ENCODE measurements around the gene MYL6.

GRCh38 chr12:56205445-56205844, 47.3 kb downstream of the MYL6 start:
- TF ChIP-seq CTCF (IDR thresholded peaks at IDR 0.05; ENCODE audit: insufficient read depth, low read length), result no peak
- no peak for TF ChIP-seq GABPA (IDR thresholded peaks at IDR 0.05; ENCODE audit: low read depth)
- TF ChIP-seq POLR2AphosphoS5 (IDR thresholded peaks at IDR 0.05; ENCODE audit: low read depth), result no peak
- no peak for TF ChIP-seq REST (IDR thresholded peaks at IDR 0.05; ENCODE audit: insufficient replicate concordance, low read depth)

Data from HL-60 (cell line).